GM04504 (cell line): ENCODE data around the gene RETN.

Experiments
- DNase-seq: peaks from one replicate; pipeline ENCODE4 v3.0.0-alpha.2; 2012; ENCODE audit warnings: low read depth

RETN gene

DNA sequence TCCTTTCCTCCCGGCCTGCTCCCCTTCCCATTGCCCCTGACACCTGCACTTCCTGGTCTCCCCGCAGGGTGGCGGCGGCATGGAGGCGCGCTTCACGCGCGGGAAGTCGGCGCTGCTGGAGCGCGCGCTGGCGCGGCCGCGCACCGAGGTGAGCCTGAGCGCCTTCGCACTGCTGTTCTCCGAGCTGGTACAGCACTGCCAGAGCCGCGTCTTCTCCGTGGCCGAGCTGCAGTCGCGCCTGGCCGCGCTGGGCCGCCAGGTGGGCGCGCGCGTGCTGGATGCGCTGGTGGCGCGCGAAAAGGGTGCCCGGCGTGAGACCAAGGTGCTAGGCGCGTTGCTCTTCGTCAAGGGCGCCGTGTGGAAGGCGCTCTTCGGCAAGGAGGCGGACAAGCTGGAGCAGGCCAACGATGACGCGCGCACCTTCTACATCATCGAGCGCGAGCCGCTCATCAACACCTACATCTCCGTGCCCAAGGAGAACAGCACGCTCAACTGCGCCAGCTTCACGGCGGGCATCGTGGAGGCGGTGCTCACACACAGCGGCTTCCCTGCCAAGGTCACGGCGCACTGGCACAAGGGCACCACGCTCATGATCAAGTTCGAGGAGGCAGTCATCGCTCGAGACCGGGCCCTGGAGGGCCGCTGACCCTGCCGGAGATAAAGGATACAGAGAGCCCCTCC lies 13.5 kb downstream of the RETN start:
- no peak for DNase-seq

DNA sequence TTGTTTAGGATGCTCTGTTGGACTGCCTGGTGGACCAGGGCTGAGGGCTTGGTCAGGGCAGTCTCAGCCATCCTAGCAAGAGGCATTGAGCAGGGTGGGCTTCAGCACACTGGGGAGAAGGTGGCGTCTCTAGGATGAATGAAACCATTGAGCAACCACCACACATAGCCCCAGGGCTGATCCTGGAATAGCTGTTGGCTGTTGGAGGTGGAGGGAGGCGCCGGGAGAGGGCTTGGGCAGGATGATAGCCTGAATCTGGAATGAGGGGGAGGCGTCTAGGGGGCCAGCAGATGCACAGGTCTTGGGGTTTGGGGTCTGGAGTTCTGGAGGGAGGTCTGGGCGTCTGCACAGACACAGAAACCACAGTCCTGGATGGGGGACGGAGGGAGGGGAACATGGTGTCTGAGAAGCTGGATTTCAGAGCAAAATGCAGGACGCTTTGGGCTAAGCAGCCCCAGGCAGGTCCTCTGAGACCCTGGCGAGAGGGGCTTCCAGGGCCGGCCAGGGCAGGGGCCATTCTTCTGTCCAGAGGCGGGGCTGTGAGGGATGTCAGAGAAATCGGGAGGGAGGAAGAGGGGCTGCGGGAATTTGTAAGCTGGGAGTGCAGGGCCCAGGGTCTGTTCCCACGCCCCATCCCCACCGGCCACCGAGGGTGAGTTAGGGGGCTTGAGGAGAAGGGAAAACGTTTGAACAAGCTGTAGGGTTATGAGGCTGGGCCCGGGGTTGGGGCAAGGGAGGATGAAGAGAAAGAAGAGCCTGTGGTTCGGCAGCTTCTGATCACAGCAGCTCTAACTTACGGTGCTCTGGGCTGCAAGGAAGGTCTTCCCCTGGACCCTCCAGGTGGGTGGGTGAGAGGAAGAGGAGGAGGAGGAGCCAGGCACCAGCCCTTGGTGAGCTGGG lies 16.9 kb downstream of the RETN start:
- no peak for DNase-seq

DNA sequence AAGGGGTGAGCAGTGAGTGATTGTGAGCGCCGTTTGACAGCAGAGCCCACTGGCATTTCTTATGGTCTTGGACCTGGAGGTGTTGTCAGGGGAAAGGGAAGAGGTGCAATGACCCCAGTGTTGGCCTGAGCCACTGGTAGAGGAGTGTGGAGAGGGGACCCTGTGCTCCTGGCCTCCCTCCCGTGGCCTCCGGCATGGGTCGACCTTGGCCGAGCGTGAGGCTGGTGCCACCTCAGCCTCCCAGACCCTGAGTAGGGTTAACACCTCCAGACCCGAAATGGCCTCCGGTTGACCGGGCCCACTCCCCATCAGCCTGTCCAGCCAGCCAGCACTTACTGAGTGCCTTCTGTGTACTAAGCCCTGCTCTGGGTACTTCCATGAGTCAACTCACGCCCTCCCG lies 18.3 kb downstream of the RETN start:
- DNase-seq = no peak

DNA sequence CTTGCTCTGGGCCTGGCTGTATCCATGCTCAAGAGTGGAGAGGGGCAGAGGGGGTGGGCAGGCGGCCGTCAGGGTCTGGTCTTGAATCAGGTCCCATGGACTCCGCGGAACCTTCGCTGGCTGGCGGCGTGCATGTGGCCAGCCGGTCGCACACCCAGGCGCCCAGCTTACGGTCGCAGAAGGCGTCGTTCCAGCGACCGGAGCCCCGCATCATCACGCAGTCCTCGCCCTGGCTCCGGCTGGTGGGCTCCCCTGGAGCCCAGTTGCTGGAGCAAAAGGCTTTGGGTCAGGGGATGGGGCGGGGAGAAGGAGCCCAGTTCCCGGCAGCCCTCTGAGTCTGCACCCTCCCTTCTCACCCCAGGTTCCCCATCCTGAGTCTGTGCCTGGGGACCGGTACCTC lies 20.3 kb downstream of the RETN start:
- DNase-seq = no peak

DNA sequence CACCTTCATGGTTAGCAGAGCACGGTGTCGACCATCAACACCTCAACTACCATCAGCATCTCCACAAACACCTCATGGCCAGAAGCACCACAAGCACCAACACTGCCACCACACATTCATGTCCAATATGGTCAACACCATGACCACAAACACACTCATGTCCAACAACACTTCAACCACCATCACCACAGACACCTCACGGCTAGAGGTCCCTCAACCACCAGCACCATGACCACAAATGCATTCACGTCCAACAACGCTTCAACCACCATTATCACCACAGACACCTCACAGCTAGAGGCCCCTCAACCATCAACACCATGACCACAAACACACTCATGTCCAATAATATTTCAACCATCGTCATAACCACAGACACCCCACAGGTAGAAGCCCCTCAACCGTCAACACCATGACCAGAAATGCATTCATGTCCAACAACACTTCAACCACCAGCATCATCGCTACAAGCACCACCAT lies 22.0 kb downstream of the RETN start:
- no peak for DNase-seq

DNA sequence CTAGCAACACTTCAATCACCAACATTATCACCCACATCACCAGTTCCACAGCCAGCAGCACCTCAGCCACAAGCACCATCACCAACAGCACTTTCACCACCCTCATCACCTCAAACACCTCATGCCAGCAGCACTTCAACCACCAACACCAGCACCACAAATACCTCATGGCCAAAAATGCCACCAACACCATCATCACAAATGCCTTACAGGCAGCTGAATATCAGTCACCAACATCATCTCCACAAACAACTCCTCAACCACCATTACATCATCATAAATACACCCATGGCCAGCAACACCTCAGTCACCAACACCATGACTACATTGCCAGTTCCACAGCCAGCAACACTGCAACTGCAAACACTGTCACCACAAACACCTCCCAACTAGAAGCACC lies 22.6 kb downstream of the RETN start:
- DNase-seq = no peak

DNA sequence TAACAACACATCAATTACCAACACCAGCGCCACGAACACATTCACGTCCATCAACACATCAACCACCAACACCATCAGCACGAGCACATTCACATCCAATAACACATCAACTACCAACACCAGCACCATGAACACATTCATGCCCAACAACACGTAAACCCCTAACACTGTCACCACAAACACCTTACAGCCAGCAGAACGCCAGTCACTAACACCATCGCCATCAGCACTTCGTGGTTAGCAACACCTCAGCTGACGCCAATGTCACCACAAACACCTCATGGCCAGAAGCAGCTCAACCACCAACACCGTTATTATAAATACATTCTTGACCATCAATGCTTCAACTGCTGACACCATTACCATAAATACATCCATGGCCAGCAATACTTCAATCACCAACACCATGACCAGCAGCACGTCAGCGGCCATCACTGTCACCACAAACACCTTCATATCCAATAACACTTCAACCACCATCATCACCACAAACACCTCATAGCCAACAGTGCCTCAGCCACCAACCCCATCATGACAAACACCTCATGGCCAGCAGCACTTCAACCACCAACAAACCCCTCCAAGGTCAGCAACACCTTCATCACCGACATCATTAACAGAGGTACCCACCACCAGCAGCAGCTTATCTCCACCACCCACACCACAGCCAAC lies 23.7 kb downstream of the RETN start:
- no peak for DNase-seq

DNA sequence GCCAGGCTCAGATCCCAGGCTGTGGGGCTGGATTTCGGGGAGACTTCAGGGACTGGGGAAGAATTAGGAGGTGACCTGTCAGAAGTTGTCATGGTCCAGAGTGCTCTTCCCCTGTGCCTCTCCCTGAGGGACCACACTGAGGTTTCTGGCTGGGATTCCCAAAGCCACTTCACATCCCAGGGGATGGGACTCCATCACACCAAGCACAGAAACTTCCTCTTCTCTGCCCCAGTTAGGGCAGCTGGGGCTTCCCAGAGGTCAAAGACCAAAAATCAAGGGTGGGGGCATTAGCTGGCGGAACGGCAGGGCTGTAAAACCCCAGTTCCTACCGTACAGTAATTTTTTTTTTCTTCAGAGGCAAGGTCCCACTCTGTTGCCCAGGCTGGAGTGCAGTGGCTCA lies 25.6 kb downstream of the RETN start:
- DNase-seq = no peak

DNA sequence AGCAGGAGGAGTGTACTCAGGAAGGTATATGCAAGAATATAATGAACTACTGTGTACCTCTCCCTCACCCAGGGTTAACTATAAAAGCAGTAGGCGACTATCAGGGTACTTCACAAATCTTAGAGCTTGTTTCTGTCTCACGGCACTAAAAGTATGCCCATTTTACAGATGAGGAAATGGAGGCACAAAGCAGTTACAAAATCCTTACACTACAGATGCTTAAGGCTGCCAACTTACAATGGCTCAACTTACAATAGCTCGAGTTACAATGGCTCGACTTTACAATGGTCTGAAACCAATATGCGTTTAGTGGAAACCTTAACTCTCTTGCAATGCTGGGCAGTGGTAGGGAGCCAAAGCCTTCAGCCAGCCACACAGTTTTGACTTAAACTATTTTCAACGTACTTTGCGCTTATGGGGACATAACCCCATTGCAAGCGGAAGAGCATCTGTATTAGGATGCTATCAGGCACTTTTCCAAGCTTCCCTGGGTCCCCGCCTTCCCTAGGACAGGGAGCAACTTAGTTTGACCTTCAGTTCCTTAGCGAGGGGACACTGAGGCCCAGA lies 29.0 kb downstream of the RETN start:
- no peak for DNase-seq

DNA sequence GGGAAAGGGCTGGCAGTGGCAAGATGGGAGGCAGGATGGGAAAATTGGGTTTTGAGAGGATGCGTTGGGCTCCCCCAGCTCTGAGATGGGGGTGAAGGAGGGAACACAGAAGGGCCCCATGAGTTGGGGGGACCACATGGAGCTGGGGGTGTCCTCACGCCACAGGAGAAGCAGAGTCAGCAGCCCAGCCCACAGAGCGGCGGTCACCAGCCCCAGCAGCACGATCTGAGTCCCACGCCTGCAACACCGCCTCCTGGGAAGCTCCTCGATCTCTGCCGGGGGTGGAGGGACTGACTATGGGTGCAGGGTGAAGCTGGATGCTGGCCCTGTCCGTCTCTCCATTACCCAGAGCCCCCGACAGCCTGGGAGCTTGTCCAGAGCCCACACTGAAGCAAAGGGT lies 29.7 kb downstream of the RETN start:
- DNase-seq = no peak

DNA sequence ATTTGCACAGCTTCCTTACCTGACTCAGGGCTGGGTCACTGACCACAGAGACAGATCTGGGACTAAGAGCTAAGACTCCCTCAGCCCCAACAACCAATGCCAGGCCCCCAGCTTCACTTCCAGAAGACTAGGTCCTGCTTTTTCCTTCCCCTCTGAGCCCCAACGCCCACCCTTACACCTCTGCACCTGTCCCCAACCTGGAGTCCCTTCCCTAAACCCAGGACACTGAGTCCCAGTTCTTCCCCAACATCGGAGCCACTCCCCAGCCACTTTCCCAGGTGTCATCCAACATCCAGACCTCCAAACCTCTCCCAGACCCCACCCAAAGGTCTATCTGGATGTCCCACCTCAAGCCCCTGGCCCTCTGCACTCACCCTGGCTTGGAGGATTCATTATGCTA lies 30.2 kb downstream of the RETN start:
- DNase-seq = no peak

DNA sequence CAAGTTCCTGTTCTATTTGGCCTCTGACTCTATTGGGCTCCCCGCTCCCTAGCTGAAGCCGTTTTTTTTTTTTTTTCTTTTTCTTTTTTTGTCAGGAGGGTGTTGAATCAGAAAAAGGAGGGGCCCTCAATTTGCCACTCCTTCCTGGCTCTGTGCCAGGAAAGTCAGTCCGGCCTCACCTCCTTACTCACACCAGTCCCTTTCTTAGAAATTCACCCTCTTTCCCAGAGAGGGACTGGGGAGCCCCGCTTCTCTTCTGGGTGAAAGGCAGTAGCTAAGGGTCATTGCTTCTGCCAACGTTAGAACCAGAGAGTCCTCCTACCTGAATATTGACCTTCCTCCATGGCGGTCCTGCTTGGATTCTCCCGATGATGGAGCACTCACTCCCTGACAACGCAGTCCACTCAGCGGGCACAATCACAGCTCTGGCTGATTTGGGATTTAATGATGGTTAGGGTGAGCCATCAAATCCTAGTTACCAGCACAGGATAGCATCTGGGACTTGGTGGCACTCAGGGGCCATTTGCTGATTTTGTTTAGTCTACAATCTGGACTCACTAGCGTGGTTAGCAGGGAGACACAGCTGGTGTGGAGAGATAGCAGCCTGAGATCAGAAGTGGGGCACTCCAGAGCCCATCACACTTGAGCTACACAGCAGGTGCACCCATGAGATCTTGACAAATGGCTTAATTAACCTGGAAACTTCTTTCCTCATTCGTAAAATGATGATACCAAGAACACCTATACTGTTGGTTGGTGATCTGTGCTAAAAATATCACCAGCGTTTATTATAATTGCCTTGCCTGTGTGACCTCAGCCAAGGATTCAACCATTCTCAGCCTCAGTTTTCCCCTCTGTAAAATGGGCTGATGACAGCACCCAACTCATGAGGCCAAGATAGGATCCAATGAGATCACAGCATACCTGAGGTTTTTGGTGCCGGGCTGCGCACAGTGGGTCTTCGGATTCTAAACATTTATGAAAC lies 30.9 kb downstream of the RETN start:
- no peak for DNase-seq

DNA sequence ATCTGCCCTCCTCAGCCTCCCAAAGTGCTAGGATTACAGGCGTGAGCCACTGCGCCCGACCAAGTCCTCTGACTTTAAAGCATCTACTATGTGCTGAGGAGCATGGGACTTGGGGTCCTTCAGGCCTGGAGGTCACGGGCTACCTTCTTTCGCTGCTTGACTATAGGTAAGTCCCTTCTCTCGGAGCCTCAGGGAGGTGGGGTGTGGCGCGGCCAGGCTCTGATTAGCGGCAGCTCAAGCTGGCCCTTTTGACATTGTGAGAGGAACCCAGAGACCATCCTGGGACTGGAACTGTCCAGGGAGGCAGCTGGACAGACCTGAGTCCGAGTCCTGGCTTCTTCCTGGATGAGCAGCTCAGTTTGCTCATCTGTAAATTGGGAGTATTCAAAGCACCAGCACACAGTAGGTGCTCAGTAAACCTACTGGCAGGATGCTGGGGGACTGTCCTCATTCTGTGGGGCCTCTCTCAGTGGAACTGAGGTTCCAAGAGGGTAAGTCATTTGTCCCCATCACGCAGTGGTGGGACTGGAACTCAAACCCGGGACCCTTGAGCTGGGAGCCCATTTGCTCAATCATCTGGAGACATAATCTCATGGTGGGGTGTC lies 32.3 kb downstream of the RETN start:
- DNase-seq = no peak

DNA sequence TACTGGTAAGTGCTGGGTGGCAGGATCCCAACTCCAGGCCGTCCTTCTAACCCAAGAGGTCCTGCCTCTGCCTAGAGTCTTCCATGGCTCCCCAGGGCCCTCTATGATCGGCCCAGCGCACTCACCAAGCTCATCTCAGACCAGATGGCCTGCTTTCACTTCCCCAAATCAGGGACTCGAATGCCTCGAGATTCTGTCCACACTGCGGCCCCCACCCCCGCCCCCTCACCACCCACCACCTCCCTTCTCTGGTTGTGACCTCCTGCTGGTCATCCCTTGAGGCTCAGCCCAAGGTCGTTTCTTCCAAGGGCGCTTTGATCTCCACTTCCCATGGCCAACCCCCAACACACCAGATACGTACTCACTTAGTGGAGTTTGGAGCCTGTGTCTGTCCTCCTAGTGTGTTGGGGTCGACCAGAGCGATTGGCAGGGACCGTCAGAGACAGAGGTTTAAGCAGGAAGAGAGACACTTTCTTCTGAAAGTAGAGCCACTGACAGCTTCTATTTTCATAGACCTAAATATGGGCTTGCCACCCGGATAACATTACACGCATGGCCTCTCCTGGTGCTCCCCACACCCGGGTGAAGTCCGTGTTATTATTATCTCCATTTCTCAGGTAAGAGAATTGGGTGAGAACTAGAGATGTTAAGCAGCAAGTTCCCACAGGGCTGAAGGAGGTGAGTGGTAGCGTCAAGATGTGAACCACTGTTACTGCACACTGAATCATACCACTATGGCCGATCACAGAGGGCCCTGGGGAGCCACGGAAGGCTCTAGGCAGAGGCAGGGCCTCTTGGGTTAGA lies 33.0 kb downstream of the RETN start, which contains the start of gene FCER2:
Gene FCER2, minus strand, starts transcription at position 478 of the 804 bp plus-strand sequence. CDS start 2,371 bp downstream, outside the sequence.
- DNase-seq = no peak

DNA sequence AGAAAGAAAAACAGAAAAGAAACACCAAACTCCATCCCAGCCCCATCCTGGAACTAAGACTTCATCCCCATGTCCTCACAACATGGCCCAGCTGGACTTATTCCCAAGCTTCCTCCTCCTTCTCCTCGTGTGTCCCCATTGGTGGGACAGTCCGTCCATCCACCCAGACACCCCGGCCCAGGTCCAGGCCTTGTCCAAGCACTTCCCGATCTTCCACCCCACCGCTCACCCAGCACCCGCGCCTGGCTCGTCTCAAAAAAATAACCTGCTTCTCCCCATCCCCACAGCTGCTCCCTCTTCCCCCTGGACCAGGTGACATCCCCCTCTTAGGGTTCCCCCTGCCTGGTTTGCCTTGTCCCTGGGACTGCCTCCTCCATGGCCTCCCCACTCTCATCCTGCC lies 34.5 kb downstream of the RETN start:
- no peak for DNase-seq

DNA sequence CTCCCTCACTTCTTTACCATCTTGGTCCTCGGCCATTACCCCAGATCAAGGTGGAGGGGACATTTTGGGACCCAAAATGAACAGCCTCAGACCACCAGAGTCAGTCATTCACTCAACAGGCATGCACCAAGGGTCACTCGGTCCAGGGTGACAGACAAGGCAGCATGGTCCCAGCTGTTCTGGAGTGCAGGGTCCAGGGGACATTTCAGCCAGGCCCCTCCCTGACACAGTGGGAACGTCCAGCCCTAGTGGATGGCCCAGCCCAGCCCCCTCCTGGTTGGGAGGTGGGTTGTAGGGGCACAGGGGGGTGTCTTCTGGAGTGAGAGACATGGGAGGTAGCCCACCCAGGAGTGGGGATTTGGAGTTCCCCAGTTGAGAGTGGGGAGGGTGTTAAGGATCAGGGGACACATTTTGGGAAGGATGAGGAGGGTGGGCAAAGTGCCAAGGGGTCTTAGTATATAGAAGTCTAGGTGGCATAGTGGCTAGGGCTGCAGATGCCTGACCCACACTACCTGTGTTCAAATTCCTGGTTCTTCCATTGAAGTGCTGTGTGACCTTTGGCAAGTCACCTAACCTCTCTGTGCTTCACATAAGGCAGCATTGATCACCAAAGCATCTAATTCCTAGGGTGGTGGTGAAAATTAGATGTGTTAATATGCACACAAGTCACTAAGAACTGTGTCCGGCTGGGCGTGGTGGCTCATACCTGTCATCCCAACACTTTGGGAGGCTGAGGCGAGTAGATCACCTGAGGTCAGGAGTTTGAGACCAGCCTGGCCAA lies 35.6 kb downstream of the RETN start:
- DNase-seq = no peak

DNA sequence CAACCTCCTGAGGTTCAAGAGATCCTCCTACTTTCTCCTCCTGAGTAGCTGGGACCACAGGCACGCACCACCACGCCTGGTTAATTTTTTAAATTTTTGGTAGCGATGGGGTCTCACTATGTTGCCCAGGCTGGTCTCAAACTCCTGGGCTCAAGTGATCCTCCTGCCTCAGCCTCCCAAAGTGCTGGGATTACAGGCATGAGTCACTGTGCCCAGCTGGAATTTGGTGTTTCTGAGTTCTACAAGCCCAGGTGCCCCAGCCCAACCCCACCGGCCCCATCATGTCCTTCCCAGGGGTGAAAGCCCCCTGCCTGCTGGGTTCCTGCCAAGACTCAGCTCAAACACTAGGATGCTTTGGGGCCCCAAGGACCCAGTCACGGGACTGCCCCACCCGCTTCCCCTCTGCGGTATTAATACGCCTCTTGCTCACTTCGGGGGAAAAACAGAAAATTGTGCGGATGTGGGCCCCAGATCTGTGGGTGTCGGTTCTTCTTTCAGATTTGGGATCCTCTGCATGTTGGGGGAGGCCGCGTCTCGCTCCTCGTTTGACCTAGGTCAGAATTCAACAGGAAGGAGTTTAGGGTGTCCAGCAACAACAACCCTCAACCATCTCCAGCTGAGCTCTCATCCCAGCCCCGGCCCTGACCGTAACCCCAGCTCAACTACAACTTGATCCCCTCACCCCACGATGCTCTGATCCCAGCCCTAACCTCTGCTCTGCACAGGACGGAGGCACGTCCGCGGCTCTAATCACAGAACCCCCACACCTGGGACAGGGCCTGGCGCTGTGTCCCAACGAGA lies 36.7 kb downstream of the RETN start:
- no peak for DNase-seq
